ENCODE results near the gene OR51I1. TPM values are rescaled to one million over a fixed set of nuclear protein-coding genes. Genes with fewer than 3 reads are reported as not detected.

Gene OR51I1, protein sequence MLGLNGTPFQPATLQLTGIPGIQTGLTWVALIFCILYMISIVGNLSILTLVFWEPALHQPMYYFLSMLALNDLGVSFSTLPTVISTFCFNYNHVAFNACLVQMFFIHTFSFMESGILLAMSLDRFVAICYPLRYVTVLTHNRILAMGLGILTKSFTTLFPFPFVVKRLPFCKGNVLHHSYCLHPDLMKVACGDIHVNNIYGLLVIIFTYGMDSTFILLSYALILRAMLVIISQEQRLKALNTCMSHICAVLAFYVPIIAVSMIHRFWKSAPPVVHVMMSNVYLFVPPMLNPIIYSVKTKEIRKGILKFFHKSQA
- polyA plus RNA-seq (2012; ENCODE audit: low read depth, missing spikeins) = not detected

DNA sequence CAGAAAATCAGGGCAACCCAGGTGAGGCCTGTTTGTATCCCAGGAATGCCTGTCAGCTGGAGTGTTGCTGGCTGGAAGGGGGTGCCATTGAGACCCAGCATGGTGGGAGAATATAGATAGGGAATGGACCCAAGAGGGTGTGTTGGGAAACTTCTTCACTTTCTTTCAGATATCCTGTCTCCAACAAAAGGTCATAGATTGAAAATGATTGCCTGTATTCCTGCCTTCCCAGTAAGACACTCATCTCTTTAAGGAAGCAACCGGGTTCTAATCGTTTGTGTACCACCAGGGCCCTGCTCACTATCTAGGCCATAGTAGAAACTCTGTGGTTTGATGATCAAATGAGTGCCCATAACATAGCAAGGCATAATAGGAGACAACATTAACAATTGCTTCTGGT lies at the start of gene OR51I1:
OR51I1 (minus strand) TSS at position 101 of the 400 bp plus-strand sequence; CDS start at position 101, 0 bp downstream.
- FAIRE-seq (no peak), DNase-seq (ENCODE audit: insufficient read length, low spot score) (no peak)
- no peak for TF ChIP-seq POLR2A (IDR thresholded peaks at IDR 0.05; ENCODE audit: low read depth, low read length)
- TF ChIP-seq TAF1 (IDR thresholded peaks at IDR 0.05; ENCODE audit: low read depth, low read length) = no peak
- no peak for TF ChIP-seq POLR2AphosphoS5 (IDR thresholded peaks at IDR 0.05; ENCODE audit: low read depth, low read length)
- TF ChIP-seq SPI1 (IDR thresholded peaks at IDR 0.05; ENCODE audit: low read depth, low read length) = no peak
- no peak for TF ChIP-seq PAX5 (IDR thresholded peaks at IDR 0.05; ENCODE audit: insufficient read depth, low read length, severe bottlenecking)
- TF ChIP-seq POU2F2 (IDR thresholded peaks at IDR 0.05; ENCODE audit: low read depth, low read length) = no peak

DNA sequence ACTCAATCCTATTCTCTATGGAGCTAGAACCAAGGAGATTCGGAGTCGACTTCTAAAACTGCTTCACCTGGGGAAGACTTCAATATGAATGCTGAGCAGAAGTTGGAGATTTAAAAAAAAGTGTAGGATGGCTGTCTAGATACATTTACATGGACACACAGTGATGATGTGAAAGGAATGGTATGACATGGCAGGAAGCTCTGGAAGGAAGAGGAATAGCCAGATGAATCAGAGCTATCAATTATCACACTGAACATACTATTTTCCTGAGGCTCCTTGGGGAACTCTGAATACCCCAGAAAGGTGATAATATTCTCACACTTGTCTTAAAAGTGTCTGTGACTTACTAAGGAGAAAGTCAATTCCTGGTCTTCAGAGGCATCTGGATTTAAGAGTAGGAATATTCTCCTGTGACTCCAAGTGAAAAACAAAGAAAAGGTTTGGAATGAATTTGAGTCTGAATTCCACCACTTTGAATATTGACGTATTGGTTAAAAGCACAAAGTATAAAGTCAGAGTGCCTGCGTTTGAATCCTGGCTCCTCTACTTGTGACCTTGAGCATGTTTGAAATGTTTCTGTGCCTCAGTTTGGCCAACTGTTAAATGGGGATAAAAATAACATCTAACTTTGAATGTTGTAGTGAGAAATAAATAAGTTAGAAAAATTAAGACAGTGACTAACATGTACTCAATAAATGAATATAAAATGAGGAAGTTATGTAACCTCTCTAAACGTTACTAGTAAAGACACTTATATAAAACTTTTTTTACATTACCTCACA lies 48.5 kb upstream of the OR51I1 start:
- TF ChIP-seq POLR2A (IDR thresholded peaks at IDR 0.05; ENCODE audit: low read depth, low read length) = no peak
- no peak for TF ChIP-seq POLR2AphosphoS5 (IDR thresholded peaks at IDR 0.05; ENCODE audit: low read depth, low read length)
- TF ChIP-seq SPI1 (IDR thresholded peaks at IDR 0.05; ENCODE audit: low read depth, low read length) = no peak
- TF ChIP-seq PAX5 (IDR thresholded peaks at IDR 0.05; ENCODE audit: insufficient read depth, low read length, severe bottlenecking) = no peak
- TF ChIP-seq POU2F2 (IDR thresholded peaks at IDR 0.05; ENCODE audit: low read depth, low read length) = no peak
- TF ChIP-seq TAF1 (IDR thresholded peaks at IDR 0.05; ENCODE audit: low read depth, low read length) = no peak
- no peak for FAIRE-seq
- no peak for DNase-seq (ENCODE audit: insufficient read length, low spot score)

DNA sequence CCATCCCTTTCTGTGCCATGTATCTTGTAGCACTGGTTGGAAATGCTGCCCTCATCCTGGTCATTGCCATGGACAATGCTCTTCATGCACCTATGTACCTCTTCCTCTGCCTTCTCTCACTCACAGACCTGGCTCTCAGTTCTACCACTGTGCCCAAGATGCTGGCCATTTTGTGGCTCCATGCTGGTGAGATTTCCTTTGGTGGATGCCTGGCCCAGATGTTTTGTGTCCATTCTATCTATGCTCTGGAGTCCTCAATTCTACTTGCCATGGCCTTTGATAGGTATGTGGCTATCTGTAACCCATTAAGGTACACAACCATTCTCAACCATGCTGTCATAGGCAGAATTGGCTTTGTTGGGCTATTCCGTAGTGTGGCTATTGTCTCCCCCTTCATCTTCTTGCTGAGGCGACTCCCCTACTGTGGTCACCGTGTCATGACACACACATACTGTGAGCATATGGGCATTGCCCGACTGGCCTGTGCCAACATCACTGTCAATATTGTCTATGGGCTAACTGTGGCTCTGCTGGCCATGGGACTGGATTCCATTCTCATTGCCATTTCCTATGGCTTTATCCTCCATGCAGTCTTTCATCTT lies 47.6 kb upstream of the OR51I1 start:
- FAIRE-seq (no peak), DNase-seq (ENCODE audit: insufficient read length, low spot score) (no peak)
- no peak for TF ChIP-seq TAF1 (IDR thresholded peaks at IDR 0.05; ENCODE audit: low read depth, low read length)
- no peak for TF ChIP-seq SPI1 (IDR thresholded peaks at IDR 0.05; ENCODE audit: low read depth, low read length)
- TF ChIP-seq POLR2AphosphoS5 (IDR thresholded peaks at IDR 0.05; ENCODE audit: low read depth, low read length) = no peak
- no peak for TF ChIP-seq PAX5 (IDR thresholded peaks at IDR 0.05; ENCODE audit: insufficient read depth, low read length, severe bottlenecking)
- no peak for TF ChIP-seq POU2F2 (IDR thresholded peaks at IDR 0.05; ENCODE audit: low read depth, low read length)
- no peak for TF ChIP-seq POLR2A (IDR thresholded peaks at IDR 0.05; ENCODE audit: low read depth, low read length)

DNA sequence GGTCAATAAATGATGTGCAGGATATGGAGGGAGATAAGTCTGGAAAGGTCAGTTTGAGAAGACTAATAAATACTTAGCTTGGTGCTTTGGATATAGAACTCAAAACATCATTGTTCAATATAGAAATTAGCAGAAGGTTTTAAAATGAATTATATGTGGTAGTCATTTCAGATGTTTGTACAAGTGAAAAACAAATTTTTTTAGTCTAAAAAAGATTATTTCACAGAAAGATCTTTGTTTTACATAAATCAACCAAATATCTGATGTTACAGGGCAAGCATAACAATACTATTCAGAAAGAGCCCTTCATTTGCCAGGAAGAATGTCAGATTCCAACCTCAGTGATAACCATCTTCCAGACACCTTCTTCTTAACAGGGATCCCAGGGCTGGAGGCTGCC lies 47.1 kb upstream of the OR51I1 start, which contains the start of gene OR52D1:
OR52D1 (plus strand) TSS at position 301 of the 400 bp plus-strand sequence; CDS start at position 323, 22 bp downstream.
- no peak for TF ChIP-seq TAF1 (IDR thresholded peaks at IDR 0.05; ENCODE audit: low read depth, low read length)
- no peak for TF ChIP-seq POLR2AphosphoS5 (IDR thresholded peaks at IDR 0.05; ENCODE audit: low read depth, low read length)
- no peak for TF ChIP-seq POU2F2 (IDR thresholded peaks at IDR 0.05; ENCODE audit: low read depth, low read length)
- TF ChIP-seq PAX5 (IDR thresholded peaks at IDR 0.05; ENCODE audit: insufficient read depth, low read length, severe bottlenecking) = no peak
- no peak for TF ChIP-seq POLR2A (IDR thresholded peaks at IDR 0.05; ENCODE audit: low read depth, low read length)
- no peak for TF ChIP-seq SPI1 (IDR thresholded peaks at IDR 0.05; ENCODE audit: low read depth, low read length)
- no peak for FAIRE-seq
- DNase-seq (ENCODE audit: insufficient read length, low spot score) = no peak

DNA sequence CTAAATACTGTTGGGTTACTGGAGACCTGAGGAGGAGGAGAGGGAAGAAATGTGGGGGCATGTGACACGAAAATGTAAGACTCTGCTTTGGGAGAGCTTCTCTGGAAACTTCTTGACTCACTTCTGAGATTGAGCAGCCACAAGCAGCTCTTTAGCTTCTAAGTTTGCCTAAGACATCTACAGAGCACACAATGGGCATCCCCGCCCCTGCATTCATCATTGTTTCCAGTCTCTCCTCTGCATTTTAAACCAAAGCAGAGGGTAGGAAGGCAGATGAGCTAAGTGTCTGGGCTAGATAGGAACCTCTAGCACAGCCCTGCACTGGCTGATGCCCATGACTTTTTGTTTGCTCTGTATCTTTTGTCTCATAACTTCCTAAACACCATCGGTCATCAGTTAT lies 45.1 kb upstream of the OR51I1 start:
- DNase-seq (ENCODE audit: insufficient read length, low spot score) (no peak), FAIRE-seq (no peak)
- TF ChIP-seq TAF1 (IDR thresholded peaks at IDR 0.05; ENCODE audit: low read depth, low read length) = no peak

DNA sequence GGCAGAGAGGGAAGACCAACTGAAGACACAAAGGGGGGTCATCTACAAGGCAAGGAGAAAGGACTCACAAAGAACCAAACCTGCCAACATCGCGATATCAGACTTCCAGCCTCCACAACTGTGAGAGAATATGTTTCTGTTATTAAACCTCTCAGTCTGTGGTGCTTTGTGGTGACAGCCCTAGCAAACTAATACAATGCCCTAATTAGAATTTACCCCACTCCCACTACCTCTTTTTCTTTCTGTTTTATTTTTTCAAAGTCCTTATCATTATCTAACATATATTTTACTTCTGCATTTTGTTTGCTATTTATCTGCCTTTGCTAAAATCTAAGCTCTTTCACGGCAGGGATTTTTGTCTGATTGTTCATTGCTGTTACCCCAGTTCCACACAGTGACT lies 44.7 kb upstream of the OR51I1 start:
- DNase-seq (ENCODE audit: insufficient read length, low spot score) (no peak), FAIRE-seq (no peak)
- TF ChIP-seq TAF1 (IDR thresholded peaks at IDR 0.05; ENCODE audit: low read depth, low read length) = no peak
- TF ChIP-seq POLR2AphosphoS5 (IDR thresholded peaks at IDR 0.05; ENCODE audit: low read depth, low read length) = no peak

DNA sequence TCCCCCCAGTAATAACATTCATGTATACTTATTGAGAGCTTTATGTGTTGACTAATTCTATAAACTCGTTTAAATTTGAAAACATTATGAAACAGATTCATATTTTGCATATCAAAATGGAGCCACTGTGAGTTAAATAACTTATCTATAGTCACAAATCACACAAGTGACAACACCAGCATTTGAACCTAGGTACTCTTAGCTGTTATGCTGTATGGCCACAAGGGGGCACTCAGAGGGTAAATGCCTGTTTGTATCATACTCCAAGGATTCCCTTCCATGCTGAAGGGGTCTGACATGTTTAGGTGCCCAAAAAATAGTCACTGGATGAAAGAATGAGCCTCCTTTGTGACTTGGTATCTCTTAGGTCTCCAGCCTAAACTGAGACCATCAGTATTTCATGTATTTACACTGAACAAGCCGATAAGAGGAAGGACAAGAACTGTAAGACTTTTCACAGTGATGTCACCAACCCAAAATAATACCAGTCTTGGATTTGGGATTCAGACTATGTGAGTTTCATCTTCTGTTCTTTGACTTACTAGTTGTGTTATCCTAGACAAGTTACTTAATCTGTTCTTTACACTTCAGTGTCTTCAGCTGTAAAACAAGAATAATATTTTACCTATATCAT lies 35.0 kb upstream of the OR51I1 start:
- DNase-seq (ENCODE audit: insufficient read length, low spot score) (peak; percentile 44), FAIRE-seq (peak; percentile 85)
- TF ChIP-seq POLR2A (IDR thresholded peaks at IDR 0.05; ENCODE audit: low read depth, low read length) (no peak), PAX5 (IDR thresholded peaks at IDR 0.05; ENCODE audit: insufficient read depth, low read length, severe bottlenecking) (no peak)

DNA sequence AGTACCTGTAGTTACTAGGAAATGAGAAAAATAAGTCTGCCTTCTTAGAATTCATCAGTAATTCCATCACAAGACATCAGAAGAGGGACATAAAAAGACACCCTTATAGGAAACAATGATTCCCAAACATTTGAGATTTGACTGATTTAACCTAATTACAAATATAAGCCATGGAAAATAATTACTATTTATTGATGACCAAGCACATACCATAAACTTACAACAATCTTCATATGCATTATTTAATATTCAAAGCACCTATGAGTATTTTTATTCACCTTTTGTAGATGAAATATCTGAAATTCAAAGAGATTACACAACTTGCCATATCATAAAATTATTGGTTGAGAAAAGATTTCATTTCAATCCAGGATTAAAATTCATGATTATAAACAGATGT lies 32.6 kb upstream of the OR51I1 start:
- no peak for DNase-seq (ENCODE audit: insufficient read length, low spot score)
- TF ChIP-seq SPI1 (IDR thresholded peaks at IDR 0.05; ENCODE audit: low read depth, low read length) (no peak), PAX5 (IDR thresholded peaks at IDR 0.05; ENCODE audit: insufficient read depth, low read length, severe bottlenecking) (no peak), POLR2AphosphoS5 (IDR thresholded peaks at IDR 0.05; ENCODE audit: low read depth, low read length) (no peak), TAF1 (IDR thresholded peaks at IDR 0.05; ENCODE audit: low read depth, low read length) (no peak), POU2F2 (IDR thresholded peaks at IDR 0.05; ENCODE audit: low read depth, low read length) (no peak), POLR2A (IDR thresholded peaks at IDR 0.05; ENCODE audit: low read depth, low read length) (no peak)
- no peak for FAIRE-seq

DNA sequence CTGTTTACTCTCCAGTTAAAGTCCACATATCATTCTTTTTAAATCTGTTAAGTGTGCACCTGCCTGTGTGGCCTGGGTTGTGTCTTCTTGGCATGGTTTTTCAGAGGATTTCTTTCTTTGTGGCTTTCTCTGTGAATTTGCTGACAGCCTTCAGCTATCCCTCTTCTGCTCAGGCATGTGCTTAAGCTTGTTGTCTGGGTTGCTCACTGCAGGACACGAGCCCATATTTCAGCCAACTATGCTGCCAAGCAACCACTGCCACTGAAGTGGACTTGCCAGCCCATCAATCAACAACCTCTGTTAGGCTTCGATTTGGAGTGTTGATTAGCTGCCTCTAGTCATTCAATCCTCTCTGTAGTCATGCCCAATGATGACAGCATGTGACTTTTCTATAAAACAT lies 26.2 kb upstream of the OR51I1 start:
- DNase-seq (ENCODE audit: insufficient read length, low spot score) = no peak

More for the DNA sequence above, 26.2 kb upstream of the OR51I1 start:
- no peak for FAIRE-seq
- TF ChIP-seq PAX5 (IDR thresholded peaks at IDR 0.05; ENCODE audit: insufficient read depth, low read length, severe bottlenecking) (no peak), SPI1 (IDR thresholded peaks at IDR 0.05; ENCODE audit: low read depth, low read length) (no peak), POU2F2 (IDR thresholded peaks at IDR 0.05; ENCODE audit: low read depth, low read length) (no peak), TAF1 (IDR thresholded peaks at IDR 0.05; ENCODE audit: low read depth, low read length) (no peak)
